D341Med (cell line): Measurements from ENCODE around the gene SRCAP.

Experiments used
- DNase-seq: peaks from one replicate; pipeline ENCODE4 v3.0.0; 2012; ENCODE audit warnings: low spot score

SRCAP gene

DNA sequence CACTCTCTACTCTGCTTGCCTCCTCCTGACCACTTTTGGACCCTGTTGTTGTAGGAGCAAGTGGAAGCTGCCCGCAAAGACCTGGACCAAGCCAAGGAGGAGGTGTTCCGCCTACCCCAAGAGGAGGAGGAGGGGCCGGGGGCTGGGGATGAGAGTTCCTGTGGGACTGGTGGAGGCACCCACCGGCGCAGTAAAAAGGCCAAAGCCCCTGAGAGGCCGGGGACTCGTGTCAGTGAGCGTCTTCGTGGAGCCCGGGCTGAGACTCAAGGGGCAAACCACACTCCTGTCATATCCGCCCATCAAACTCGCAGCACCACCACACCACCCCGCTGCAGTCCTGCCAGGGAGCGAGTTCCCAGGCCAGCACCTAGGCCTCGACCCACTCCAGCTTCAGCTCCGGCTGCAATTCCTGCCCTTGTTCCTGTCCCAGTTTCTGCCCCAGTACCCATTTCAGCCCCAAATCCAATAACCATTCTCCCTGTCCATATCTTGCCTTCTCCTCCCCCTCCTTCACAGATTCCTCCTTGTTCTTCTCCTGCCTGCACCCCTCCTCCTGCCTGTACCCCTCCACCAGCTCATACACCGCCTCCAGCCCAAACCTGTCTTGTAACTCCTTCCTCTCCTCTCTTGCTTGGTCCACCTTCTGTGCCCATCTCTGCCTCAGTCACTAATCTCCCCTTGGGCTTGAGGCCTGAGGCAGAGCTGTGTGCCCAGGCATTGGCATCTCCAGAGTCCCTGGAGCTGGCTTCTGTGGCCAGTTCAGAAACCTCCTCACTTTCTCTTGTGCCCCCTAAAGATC lies 38.2 kb downstream of the SRCAP start:
- DNase-seq: no peak

- DNase-seq: no peak
Observed at GRCh38 chr16:30737794-30738648, 39.0 kb downstream of the SRCAP start.

GRCh38 chr16:30738984-30739951 lies 40.3 kb downstream of the SRCAP start:
- DNase-seq: no peak

DNA sequence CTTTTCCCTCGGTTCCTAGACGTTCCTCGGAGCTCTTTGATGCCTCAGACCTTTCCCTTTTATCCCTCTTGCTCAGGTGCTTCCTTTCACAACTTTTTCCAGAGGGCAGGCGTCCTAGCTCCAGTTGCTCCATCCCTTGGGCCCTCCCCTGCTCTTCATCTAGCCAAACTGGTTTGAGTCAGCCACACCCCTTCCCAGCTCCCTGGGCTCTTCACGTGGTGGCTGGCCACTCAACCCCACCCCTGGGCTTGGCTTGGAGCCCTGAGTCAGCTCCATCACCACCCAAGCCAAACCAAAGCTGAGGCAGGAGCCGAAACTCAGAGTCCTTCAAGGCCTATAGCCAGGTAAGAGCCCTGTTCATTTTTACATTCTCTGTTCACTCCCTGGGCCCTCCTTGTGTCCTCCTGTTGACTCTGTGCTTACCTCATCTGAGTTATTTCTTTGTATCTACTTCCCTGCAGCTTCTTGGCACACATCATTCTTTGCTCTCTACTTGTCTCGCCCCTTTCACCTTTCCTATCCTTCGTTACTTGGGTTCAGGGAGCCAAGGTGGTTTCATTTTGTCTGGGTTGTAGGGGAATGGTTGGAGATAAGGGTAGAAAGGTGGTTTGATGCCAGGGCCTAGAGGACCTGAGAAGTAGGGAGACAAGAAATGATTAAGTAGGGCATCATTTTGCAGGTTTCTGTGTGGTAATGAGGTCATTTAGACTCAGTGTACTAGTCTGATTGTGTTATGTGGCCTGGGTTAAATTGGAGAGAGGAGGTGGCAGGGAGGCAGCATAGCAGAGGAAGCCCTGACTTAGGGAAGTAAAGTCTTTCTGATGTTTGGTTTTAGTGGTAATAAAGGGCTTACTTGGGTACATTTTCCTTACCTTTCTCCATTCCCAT lies 41.6 kb downstream of the SRCAP start:
- DNase-seq: no peak

- no peak for DNase-seq
Observed at GRCh38 chr16:30741461-30741914, 42.5 kb downstream of the SRCAP start.

GRCh38 chr16:30743716-30744115 lies 44.7 kb downstream of the SRCAP start:
- no peak for DNase-seq

GRCh38 chr16:30744183-30744582 lies 45.2 kb downstream of the SRCAP start:
- DNase-seq: no peak

- DNase-seq: no peak
Observed at GRCh38 chr16:30745082-30745481, 46.1 kb downstream of the SRCAP start.

- DNase-seq: no peak
Observed at GRCh38 chr16:30746638-30747175, 47.7 kb downstream of the SRCAP start.

DNA sequence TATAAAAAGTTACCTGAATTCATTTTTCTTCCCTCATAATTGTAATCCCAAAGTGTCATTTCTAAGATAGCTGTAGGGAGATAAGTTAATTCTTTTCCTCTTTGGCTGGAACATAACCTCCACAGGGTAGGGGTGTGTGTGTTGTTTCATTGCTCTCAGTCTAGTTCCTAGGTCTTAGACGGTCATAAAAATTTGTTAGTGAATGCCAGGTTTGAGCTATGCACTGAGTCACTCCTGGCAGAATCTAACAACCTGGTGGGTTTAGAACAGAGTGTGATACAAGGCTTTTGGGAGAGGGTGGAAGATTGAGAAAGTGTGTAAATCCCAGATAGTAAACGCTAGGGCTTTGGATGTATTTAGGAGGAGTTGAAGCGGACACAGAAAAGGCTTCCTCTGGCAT lies 48.4 kb downstream of the SRCAP start:
- DNase-seq: no peak

DNA sequence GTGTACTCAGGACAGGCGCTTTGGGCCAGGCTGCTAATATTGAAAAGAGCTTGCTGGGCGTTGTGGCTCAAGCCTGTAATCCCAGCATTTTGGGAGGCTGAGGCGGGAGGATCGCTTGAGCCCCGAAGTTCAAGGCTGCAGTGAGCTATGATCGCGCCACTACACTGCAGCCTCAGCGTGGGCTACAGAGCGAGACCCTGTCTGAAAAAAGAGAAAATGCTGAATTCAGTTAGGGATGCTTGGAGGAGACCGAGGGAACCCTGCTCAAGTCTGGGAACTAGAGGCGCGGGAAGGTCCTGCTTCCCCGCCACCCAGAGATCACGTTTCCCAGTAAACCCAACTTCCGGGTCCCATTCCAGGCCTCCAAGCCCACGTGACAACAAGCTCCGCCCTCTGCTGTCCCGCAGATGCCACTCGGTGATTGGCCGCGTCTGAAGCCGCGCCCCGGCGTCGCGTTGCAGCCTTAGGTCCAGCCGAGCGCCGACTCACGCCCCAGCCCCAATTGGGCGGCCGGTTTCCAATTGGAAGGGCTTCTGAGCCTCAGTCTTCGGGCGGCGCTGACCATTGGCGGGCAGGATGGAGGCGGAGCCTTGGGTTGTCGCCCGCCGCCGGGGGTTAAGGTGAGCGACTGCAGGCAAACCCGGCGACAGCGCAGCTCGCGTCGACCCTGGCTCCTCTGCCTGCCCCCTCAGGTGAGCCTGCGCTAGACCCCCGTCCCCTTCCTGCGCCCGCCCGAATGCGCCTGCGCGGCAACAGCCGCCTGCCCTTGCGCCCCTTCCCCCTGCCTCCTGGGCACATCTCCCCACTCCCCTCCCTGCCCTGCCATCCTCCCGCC lies 49.0 kb downstream of the SRCAP start, which contains the start of gene PHKG2:
Gene PHKG2, plus strand, starts transcription at position 627 of the 835 bp plus-strand sequence. CDS start 396 bp downstream, outside the sequence.
- DNase-seq: peak; percentile 96

GRCh38 chr16:30748634-30749445 lies 49.9 kb downstream of the SRCAP start:
- DNase-seq: peak; percentile 61

DNA sequence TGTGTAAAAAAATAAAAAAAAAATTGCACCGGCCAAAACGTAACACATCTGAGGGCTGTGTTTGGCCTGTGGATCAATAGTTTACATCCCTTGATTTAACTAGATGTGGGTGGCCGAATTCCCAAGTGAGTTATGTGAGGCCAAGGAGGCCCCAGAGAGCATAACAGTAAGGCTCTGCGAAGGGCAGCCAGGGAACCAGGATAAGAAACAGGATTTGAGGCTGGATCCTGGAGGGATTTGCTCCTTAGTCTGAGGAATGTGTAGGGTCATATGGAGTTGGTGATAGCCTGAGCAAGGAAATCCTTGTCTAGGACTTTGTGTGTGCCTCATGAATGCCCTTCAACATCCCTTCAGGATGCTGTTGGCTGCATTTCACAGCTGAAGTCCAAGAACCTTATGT lies 51.2 kb downstream of the SRCAP start:
- no peak for DNase-seq

DNA sequence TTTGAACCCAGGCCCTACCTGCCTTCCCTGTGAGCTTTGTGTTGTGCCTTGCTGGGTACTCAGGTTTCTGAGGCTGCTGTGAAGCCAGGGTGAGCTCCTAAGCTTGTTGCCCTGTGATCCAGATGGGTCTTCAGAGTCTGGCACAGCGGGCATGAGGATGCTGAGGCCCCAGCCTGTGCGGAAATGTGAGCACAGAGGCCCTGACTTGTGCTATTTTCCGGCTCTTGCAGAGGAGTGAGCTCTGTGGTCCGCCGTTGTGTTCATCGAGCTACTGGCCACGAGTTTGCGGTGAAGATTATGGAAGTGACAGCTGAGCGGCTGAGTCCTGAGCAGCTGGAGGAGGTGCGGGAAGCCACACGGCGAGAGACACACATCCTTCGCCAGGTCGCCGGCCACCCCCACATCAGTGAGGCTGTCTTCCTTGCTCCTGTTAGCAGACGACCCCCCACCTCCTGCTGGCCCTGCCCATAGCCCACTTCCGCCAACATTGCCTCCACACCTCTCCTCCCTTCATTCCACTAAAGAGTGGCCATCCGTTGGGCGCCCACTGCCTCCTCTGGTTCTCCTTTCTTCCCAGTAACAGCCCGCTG lies 52.0 kb downstream of the SRCAP start:
- no peak for DNase-seq

- DNase-seq: no peak
Observed at GRCh38 chr16:30753596-30753995, 54.6 kb downstream of the SRCAP start.

- DNase-seq: no peak
Observed at GRCh38 chr16:30755955-30756780, 57.2 kb downstream of the SRCAP start.

DNA sequence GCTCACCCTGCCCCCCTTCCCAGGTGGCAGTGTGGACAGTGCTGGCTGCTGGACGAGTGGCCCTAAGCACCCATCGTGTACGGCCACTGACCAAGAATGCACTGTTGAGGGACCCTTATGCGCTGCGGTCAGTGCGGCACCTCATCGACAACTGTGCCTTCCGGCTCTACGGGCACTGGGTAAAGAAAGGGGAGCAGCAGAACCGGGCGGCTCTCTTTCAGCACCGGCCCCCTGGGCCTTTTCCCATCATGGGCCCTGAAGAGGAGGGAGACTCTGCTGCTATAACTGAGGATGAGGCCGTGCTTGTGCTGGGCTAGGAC lies 57.8 kb downstream of the SRCAP start:
- no peak for DNase-seq

GRCh38 chr16:30757316-30757715 lies 58.3 kb downstream of the SRCAP start:
- no peak for DNase-seq
